GM18499 (cell line): ENCODE data around the gene NLRP6.
"Not testable (repeated sequence)": the region's sequence is repeated elsewhere in the genome, so short reads cannot be mapped to it uniquely, and the experiment has no call there.

ENCODE experiments used
- ATAC-seq: cut with Tn5 transposase; IDR thresholded peaks from one replicate; pipeline ENCODE4 v1.9.1; 2021; ENCODE audit warnings: moderate number of reproducible peaks; ENCODE audit not compliant: insufficient read depth, unreplicated experiment

The NLRP6 gene

GRCh38 chr11:333616-334263 is 55.5 kb downstream of the NLRP6 start:
- not testable (repeated sequence) for ATAC-seq

DNA sequence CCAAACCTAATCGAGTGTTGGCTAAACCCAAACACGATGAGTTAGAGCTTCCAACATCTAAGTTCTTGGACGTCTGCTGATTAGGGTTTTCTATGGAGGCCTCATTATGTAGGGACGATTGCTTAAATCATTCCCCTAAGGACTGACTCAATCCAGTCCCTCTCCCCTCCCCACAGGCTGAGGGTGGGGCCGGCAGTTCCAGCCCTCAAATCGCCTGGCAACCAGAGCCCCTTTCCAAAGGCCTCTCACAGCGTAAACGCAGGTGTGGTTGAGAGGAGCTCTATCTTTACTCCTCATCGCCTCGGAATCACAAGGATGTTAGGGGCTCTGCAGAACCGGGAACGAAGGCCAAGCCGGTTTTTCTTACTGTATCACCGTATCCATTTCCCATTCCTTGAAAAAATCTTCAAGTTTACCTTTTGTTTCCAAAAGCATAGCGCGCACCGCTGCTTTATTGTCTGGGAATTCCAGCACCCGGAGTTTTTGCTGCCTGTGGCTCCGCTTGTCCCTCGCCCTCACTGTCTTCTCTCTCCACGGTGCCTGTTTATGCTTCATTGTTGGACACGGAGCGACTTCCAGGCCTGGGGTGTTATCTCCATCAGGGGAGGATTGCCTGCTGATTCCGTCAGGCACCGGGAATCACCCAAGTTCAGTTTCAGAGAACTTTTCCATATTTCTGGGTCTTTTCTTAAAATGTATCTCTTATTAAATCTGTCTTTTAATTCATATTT is 56.2 kb downstream of the NLRP6 start:
- ATAC-seq: no peak
